ENCODE data around the gene SLC25A6.
"Not testable (repeated sequence)": the region's sequence is repeated elsewhere in the genome, so short reads cannot be mapped to it uniquely, and the experiment has no call there.

SLC25A6 gene

GRCh38 chrX:1412551-1413161 lies 20.7 kb upstream of the SLC25A6 start:
- DNase-seq (ENCODE audit: low read depth, low spot score) = no peak

GRCh38 chrX:1411326-1411725 lies 19.4 kb upstream of the SLC25A6 start:
- DNase-seq (ENCODE audit: low read depth, low spot score) = no peak

- DNase-seq (ENCODE audit: low read depth, low spot score) = no peak
Observed at GRCh38 chrX:1407035-1407434, 15.1 kb upstream of the SLC25A6 start.

GRCh38 chrX:1405769-1406168 lies 13.9 kb upstream of the SLC25A6 start:
- not testable (repeated sequence) for DNase-seq (ENCODE audit: low read depth, low spot score)

GRCh38 chrX:1403867-1404266 lies 12.0 kb upstream of the SLC25A6 start:
- not testable (repeated sequence) for DNase-seq (ENCODE audit: low read depth, low spot score)

- DNase-seq (ENCODE audit: low read depth, low spot score) = no peak
Observed at GRCh38 chrX:1403228-1403627, 11.3 kb upstream of the SLC25A6 start.

GRCh38 chrX:1401611-1402430 lies 9.9 kb upstream of the SLC25A6 start:
- no peak for DNase-seq (ENCODE audit: low read depth, low spot score)

GRCh38 chrX:1400742-1401471 lies 9.0 kb upstream of the SLC25A6 start:
- DNase-seq (ENCODE audit: low read depth, low spot score) = peak; percentile 68

- DNase-seq (ENCODE audit: low read depth, low spot score) = no peak
Observed at GRCh38 chrX:1400049-1400448, 8.1 kb upstream of the SLC25A6 start.

GRCh38 chrX:1398431-1399340 lies 6.8 kb upstream of the SLC25A6 start:
- no peak for DNase-seq (ENCODE audit: low read depth, low spot score)

GRCh38 chrX:1397441-1398270 lies 5.7 kb upstream of the SLC25A6 start:
- DNase-seq (ENCODE audit: low read depth, low spot score) = no peak

- DNase-seq (ENCODE audit: low read depth, low spot score) = no peak
Observed at GRCh38 chrX:1397001-1397400, 5.1 kb upstream of the SLC25A6 start.

GRCh38 chrX:1395646-1396216 lies 3.8 kb upstream of the SLC25A6 start:
- no peak for DNase-seq (ENCODE audit: low read depth, low spot score)

- no peak for DNase-seq (ENCODE audit: low read depth, low spot score)
Observed at GRCh38 chrX:1394731-1395501, 3.0 kb upstream of the SLC25A6 start.

GRCh38 chrX:1393871-1394615 lies 2.1 kb upstream of the SLC25A6 start:
- no peak for DNase-seq (ENCODE audit: low read depth, low spot score)

- DNase-seq (ENCODE audit: low read depth, low spot score) = no peak
Observed at GRCh38 chrX:1392376-1393068, 609 bp upstream of the SLC25A6 start.

- DNase-seq (ENCODE audit: low read depth, low spot score) = no peak
Observed at GRCh38 chrX:1391370-1391706, 575 bp downstream of the SLC25A6 start.

- DNase-seq (ENCODE audit: low read depth, low spot score) = no peak
Observed at GRCh38 chrX:1390621-1391369, 1.1 kb downstream of the SLC25A6 start.

Data from iPS DF 19.7 (cell line).